Kidney (tissue), 14 donors: Measurements from ENCODE around the gene PNMA8C. TPM values are rescaled to one million over a fixed set of nuclear protein-coding genes. Genes with fewer than 3 reads are reported as not detected.
"Not testable (repeated sequence)": the region's sequence is repeated elsewhere in the genome, so short reads cannot be mapped to it uniquely, and the experiment has no call there.

Experiments used
- DNase-seq, 5 donors: peaks; one replicate each; pipeline ENCODE4 v3.0.0-alpha.2; 2013 to 2020
- FAIRE-seq: peaks from 2 replicates; lab custom pipeline; 2012; peaks lifted over from hg19 to GRCh38; lab: Jason Lieb, UNC
- H3K27ac ChIP-seq, 2 donors: one replicate each; pipeline ENCODE4 v1.7.0; 2013; ENCODE audit warnings: low read depth in 2 of 2, low read length in 2 of 2, inconsistent platforms in 1 of 2
- H3K27me3 ChIP-seq: one replicate; pipeline ENCODE4 v1.7.1; 2013; ENCODE audit warnings: low read length, inconsistent platforms; ENCODE audit not compliant: control insufficient read depth, insufficient read depth
- H3K36me3 ChIP-seq, 3 donors: one replicate each; pipeline versions ENCODE4 v1.7.0 to v1.7.1; 2013; ENCODE audit warnings: low read length in 3 of 3, control low read depth in 1 of 3, inconsistent platforms in 1 of 3; ENCODE audit not compliant: insufficient read depth in 3 of 3, control insufficient read depth in 2 of 3
- H3K4me1 ChIP-seq, 3 donors: one replicate each; pipeline versions ENCODE4 v1.7.0 to v1.7.1; 2013; ENCODE audit warnings: low read length in 3 of 3, inconsistent platforms in 1 of 3, low read depth in 1 of 3; ENCODE audit not compliant: control insufficient read depth in 2 of 3, insufficient read depth in 2 of 3
- H3K4me3 ChIP-seq, 3 donors: one replicate each; pipeline versions ENCODE4 v1.7.0 to v1.8.1; 2013; ENCODE audit warnings: low read length in 3 of 3, control low read depth in 1 of 3, inconsistent platforms in 1 of 3
- H3K9ac ChIP-seq, 3 donors: one replicate each; pipeline versions ENCODE4 v1.7.0 to v1.7.1; 2013; ENCODE audit warnings: low read length in 3 of 3, control low read depth in 1 of 3, inconsistent platforms in 1 of 3
- H3K9me3 ChIP-seq, 3 donors: one replicate each; pipeline versions ENCODE4 v1.7.0 to v1.7.1; 2013; ENCODE audit warnings: low read length in 3 of 3, control low read depth in 1 of 3, inconsistent platforms in 1 of 3; ENCODE audit not compliant: control insufficient read depth in 2 of 3, insufficient read depth in 1 of 3
- CTCF ChIP-seq: IDR thresholded peaks from 3 replicates; pipeline ENCODE4 v1.5.1; 2012; ENCODE audit warnings: mild to moderate bottlenecking, moderate library complexity, borderline replicate concordance; ENCODE audit not compliant: insufficient read depth; ENCODE audit errors: extremely low read depth
- intact Hi-C: fragments of 100-400 bp; cut with DNase I; formaldehyde crosslinking; loops from one replicate; pipeline ENCODE4 v1.11.1; 2022
- polyA plus RNA-seq: library from polyadenylated mRNA; stranded (reverse); fragments of 350-450 nt; fragmentation: Illumina TruSeq; extraction: RNeasy Lipid Tissue Mini Kit (QIAGEN cat#74804); gene quantifications from one replicate; pipeline ENCODE4 v1.2.3, GENCODE V29; 2014; ENCODE audit warnings: low read depth, low replicate concordance; ENCODE audit not compliant: insufficient read depth
- total RNA-seq: library from RNA; stranded (reverse); fragmentation: NEBNext Ultra II Directional; extraction: Animal tissue kit (Norgen Biotek cat#: 25700); gene quantifications from one replicate; pipeline ENCODE4 v1.2.1, GENCODE V29; 2021
- donor health status: control.
- donor health status: control.
- donor health status: control.
- donor health status: control.
- donor health status: control.
- donor health status: DM: yes; HTN: yes; CAD: no.
- donor health status: Normal renal cell carcinoma (clear cell type).

The PNMA8C gene
- total and polyA plus RNA-seq, 2 donors from 2014 or later = 0.09 TPM

GRCh38 chr19:46404753-46405468, 23.8 kb downstream of the PNMA8C start:
- TF ChIP-seq CTCF = no peak
- no peaks in the 10 kb centered on the region for H3K9me3 ChIP-seq
- H3K9ac ChIP-seq = peak overlapping the region in 1 of 3 donors; percentile 52
- H3K36me3 ChIP-seq = no peaks in the 10 kb centered on the region
- FAIRE-seq (no peak), DNase-seq (peak; percentile 61 to 84 (median 80))
- intact Hi-C loops = loop anchor here (5.0 kb wide), 1 partner anchor 82 kb away; no protein-coding TSS in a partner anchor
- H3K27ac ChIP-seq = peak overlapping the region; percentile 89 to 90
- H3K4me3 ChIP-seq = peak overlapping the region in 2 of 3 donors; percentile 68 to 73
- H3K27me3 ChIP-seq = no peaks in the 10 kb centered on the region
- peaks cover 0 to 19% (median 0%) of the 10 kb centered on the region in 3 donors for H3K4me1 ChIP-seq

- FAIRE-seq (no peak), DNase-seq (peak; percentile 75 to 89 (median 85))
- peak overlapping the region in 2 of 3 donors; percentile 52 to 68 for H3K9ac ChIP-seq
- H3K36me3 ChIP-seq = no peaks in the 10 kb centered on the region
- H3K27ac ChIP-seq = peak overlapping the region; percentile 89 to 90
- H3K27me3 ChIP-seq = no peaks in the 10 kb centered on the region
- H3K4me1 ChIP-seq = peaks cover 0 to 15% (median 0%) of the 10 kb centered on the region in 3 donors
- peak; percentile 7 for TF ChIP-seq CTCF
- intact Hi-C loops = loop anchor here (5.0 kb wide), 1 partner anchor 83 kb away; no protein-coding TSS in a partner anchor
- H3K9me3 ChIP-seq = no peaks in the 10 kb centered on the region
- peak overlapping the region; percentile 12 to 73 (median 68) for H3K4me3 ChIP-seq
Measured at GRCh38 chr19:46404055-46404752, 24.5 kb downstream of the PNMA8C start.

GRCh38 chr19:46402725-46403124, 26.0 kb downstream of the PNMA8C start:
- no peak overlapping the region for H3K27ac ChIP-seq
- TF ChIP-seq CTCF = no peak
- H3K27me3 ChIP-seq = no peaks in the 10 kb centered on the region
- H3K4me3 ChIP-seq = peak overlapping the region in 1 of 3 donors; percentile 9
- H3K9me3 ChIP-seq = no peaks in the 10 kb centered on the region
- peaks cover 0 to 12% (median 0%) of the 10 kb centered on the region in 3 donors for H3K4me1 ChIP-seq
- DNase-seq (peak in 2 of 5 donors; percentile 49 to 62), FAIRE-seq (no peak)
- no peak overlapping the region for H3K9ac ChIP-seq
- intact Hi-C loops = loop anchor here (5.0 kb wide), 1 partner anchor 85 kb away; no protein-coding TSS in a partner anchor
- H3K36me3 ChIP-seq = no peaks in the 10 kb centered on the region

- H3K9me3 ChIP-seq, FAIRE-seq, H3K9ac ChIP-seq, intact Hi-C loops, H3K4me1 ChIP-seq, H3K36me3 ChIP-seq, H3K4me3 ChIP-seq, H3K27me3 ChIP-seq, H3K27ac ChIP-seq: not testable (repeated sequence)
- DNase-seq = peak in 1 of 5 donors; percentile 16
Measured at GRCh38 chr19:46397801-46398479, 30.8 kb downstream of the PNMA8C start.
